IMR-90 (cell line): Measurements from ENCODE around the gene ATP6AP1. TPM values are rescaled to one million over a fixed set of nuclear protein-coding genes. Genes with fewer than 3 reads are reported as not detected.

ENCODE experiments used
- ATAC-seq: fragments of 200-7000 bp; cut with Tn5 transposase; 2 replicates; pipeline ENCODE4 v1.9.1; 2020; ENCODE audit warnings: low read depth, mild to moderate bottlenecking, moderate library complexity
- BruUV-seq: library from RNA; stranded (reverse); fragments of 400-500 nt; replicated peaks from 2 replicates; lab custom pipeline; 2021; lab: Mats Ljungman, UMichigan
- CTCF ChIA-PET: fragments of 300-600 bp; formaldehyde crosslinking; extraction: SDS; loops from one replicate; lab custom pipeline; 2021; ENCODE audit warnings: antibody characterized with exemption; lab: Yijun Ruan, JAX
- POLR2A ChIA-PET: fragments of 300-600 bp; sonication (Branson Sonifier 250); formaldehyde crosslinking; loops from one replicate; lab custom pipeline; 2022; ENCODE audit warnings: antibody characterized with exemption; ENCODE audit not compliant: unreplicated experiment; lab: Charles Lee
- DNase-seq: peaks from one replicate; pipeline ENCODE4 v3.0.0; 2013
- H2AFZ ChIP-seq: replicated peaks from 2 replicates; pipeline ENCODE3; 2013; ENCODE audit warnings: low read length, mild to moderate bottlenecking; ENCODE audit not compliant: poor library complexity
- H2AK5ac ChIP-seq: 2 replicates; pipeline ENCODE4 v1.6.1; 2013; ENCODE audit warnings: low read depth, low read length, inconsistent platforms
- H2AK9ac ChIP-seq: replicated peaks from 2 replicates; pipeline ENCODE3; 2013; ENCODE audit warnings: mild to moderate bottlenecking, low read depth, low read length, moderate library complexity; ENCODE audit not compliant: poor library complexity
- H2BK120ac ChIP-seq: 2 replicates; pipeline ENCODE4 v1.6.1; 2013; ENCODE audit warnings: low read depth, low read length, inconsistent platforms
- H2BK15ac ChIP-seq: 3 replicates; pipeline ENCODE4 v1.6.1; 2013; ENCODE audit warnings: low read depth, low read length, inconsistent platforms
- H2BK20ac ChIP-seq: 2 replicates; pipeline ENCODE4 v1.6.1; 2013; ENCODE audit warnings: low read depth, mild to moderate bottlenecking, inconsistent platforms, low read length, moderate library complexity
- H2BK5ac ChIP-seq: 2 replicates; pipeline ENCODE4 v1.6.1; 2013; ENCODE audit warnings: mild to moderate bottlenecking, low read depth, low read length, inconsistent platforms; ENCODE audit not compliant: poor library complexity, severe bottlenecking
- H3K14ac ChIP-seq: replicated peaks from 2 replicates; pipeline ENCODE4 v1.6.1; 2013; ENCODE audit warnings: low read depth, low read length, inconsistent platforms
- H3K18ac ChIP-seq: 2 replicates; pipeline ENCODE4 v1.6.1; 2013; ENCODE audit warnings: low read depth, low read length, control low read depth
- H3K23ac ChIP-seq: 2 replicates; pipeline ENCODE4 v1.6.1; 2013; ENCODE audit warnings: low read depth, low read length, inconsistent platforms
- H3K27ac ChIP-seq: 2 replicates; pipeline ENCODE4 v1.5.1; 2013; ENCODE audit warnings: mild to moderate bottlenecking, control low read depth, low read length; ENCODE audit not compliant: insufficient read depth
- H3K27me3 ChIP-seq: 2 replicates; pipeline ENCODE4 v1.6.1; 2013; ENCODE audit warnings: low read length; ENCODE audit not compliant: control insufficient read depth, insufficient read depth
- H3K36me3 ChIP-seq: 2 replicates; pipeline ENCODE4 v1.6.1; 2013; ENCODE audit warnings: low read length, mixed read lengths; ENCODE audit not compliant: control insufficient read depth, insufficient read depth
- H3K4ac ChIP-seq: 2 replicates; pipeline ENCODE4 v1.6.1; 2013; ENCODE audit warnings: low read depth, low read length, inconsistent platforms
- H3K4me1 ChIP-seq: 2 replicates; pipeline ENCODE4 v1.6.1; 2013; ENCODE audit warnings: low read length, mixed read lengths; ENCODE audit not compliant: control insufficient read depth, insufficient read depth
- H3K4me2 ChIP-seq: 2 replicates; pipeline ENCODE4 v1.6.1; 2013; ENCODE audit warnings: low read depth, mild to moderate bottlenecking, control low read depth, low read length, moderate library complexity
- H3K4me3 ChIP-seq: 2 replicates; pipeline ENCODE4 v1.5.1; 2013; ENCODE audit warnings: low read depth, mild to moderate bottlenecking, control low read depth, low read length, moderate library complexity; ENCODE audit not compliant: insufficient read depth
- H3K56ac ChIP-seq: 2 replicates; pipeline ENCODE4 v1.6.1; 2013; ENCODE audit warnings: low read length, inconsistent platforms; ENCODE audit not compliant: insufficient read depth; ENCODE audit errors: extremely low read depth
- H3K79me1 ChIP-seq, 2 experiments: 2 replicates each; pipeline ENCODE4 v1.6.1; 2013; ENCODE audit warnings: low read length in 2 of 2, inconsistent platforms in 1 of 2, low read depth in 1 of 2
- H3K9ac ChIP-seq: 2 replicates; pipeline ENCODE4 v1.6.1; 2013; ENCODE audit warnings: low read depth, low read length, control low read depth
- H3K9me1 ChIP-seq: 2 replicates; pipeline ENCODE4 v1.6.1; 2013; ENCODE audit warnings: low read length, inconsistent platforms; ENCODE audit not compliant: insufficient read depth
- H3K9me3 ChIP-seq: 2 replicates; pipeline ENCODE4 v1.6.1; 2013; ENCODE audit warnings: low read length; ENCODE audit not compliant: control insufficient read depth, insufficient read depth
- H4K20me1 ChIP-seq: 2 replicates; pipeline ENCODE4 v1.6.1; 2013; ENCODE audit warnings: low read length, inconsistent platforms; ENCODE audit not compliant: insufficient read depth
- H4K5ac ChIP-seq: 2 replicates; pipeline ENCODE4 v1.6.1; 2013; ENCODE audit warnings: mild to moderate bottlenecking, low read depth, low read length, control low read depth
- H4K8ac ChIP-seq, 2 experiments: 2 replicates each; pipeline ENCODE4 v1.6.1; 2013; ENCODE audit warnings: low read depth in 2 of 2, low read length in 2 of 2, control low read depth in 1 of 2, inconsistent platforms in 1 of 2
- H4K91ac ChIP-seq: 2 replicates; pipeline ENCODE4 v1.6.1; 2013; ENCODE audit warnings: low read depth, low read length, inconsistent platforms; ENCODE audit not compliant: insufficient read depth
- CHD1 ChIP-seq: IDR thresholded peaks from 2 replicates; pipeline ENCODE4 v1.6.1; 2012; ENCODE audit warnings: low read depth, low read length, improper control_type of control experiment
- MAFK ChIP-seq: IDR thresholded peaks from 2 replicates; pipeline ENCODE4 v1.6.1; 2012; ENCODE audit warnings: low read depth, low read length, improper control_type of control experiment
- SMC3 ChIP-seq: fragments of 150-350 bp; IDR thresholded peaks from 2 replicates; pipeline ENCODE4 v1.6.1; 2016; ENCODE audit warnings: low read depth, mild to moderate bottlenecking, antibody characterized with exemption, low read length, moderate library complexity
- WGBS, 2 experiments: methylation state at CpG; one replicate each; pipeline versions ENCODE4 v1.1.5 to v1.1.7; 2013; ENCODE audit warnings: missing lambda C conversion rate in 2 of 2; ENCODE audit not compliant: insufficient read length in 1 of 2; ENCODE audit errors: extremely low coverage in 2 of 2; 5-methylcytosine and 5-hydroxymethylcytosine counted together
- dilution Hi-C: fragments of 300-500 bp; cut with HindIII; formaldehyde crosslinking; loops from one replicate; pipeline ENCODE4 v1.14.3; 2018; ENCODE audit warnings: low sequenced_read_pairs; ENCODE audit not compliant: unreplicated experiment
- in situ Hi-C: fragments of 300-500 bp; cut with MboI; formaldehyde crosslinking; loops from 3 replicates; pipeline ENCODE4 v1.14.3; 2019; ENCODE audit warnings: low sequenced_read_pairs, inconsistent platforms, mixed read lengths
- intact Hi-C: fragments of 100-400 bp; cut with micrococcal nuclease; formaldehyde crosslinking; loops from 2 replicates; pipeline ENCODE4 v1.10.0; 2022
- polyA plus RNA-seq, 3 experiments: library from polyadenylated mRNA; depleted of rRNA; stranded (reverse); fragments of >200 nt; gene quantifications; 2 replicates each; pipeline ENCODE4 v1.2.3, GENCODE V29; 2012; ENCODE audit warnings: low replicate concordance in 1 of 3
- total RNA-seq: library from RNA; depleted of rRNA; stranded (reverse); fragments of >200 nt; gene quantifications from 2 replicates; pipeline ENCODE4 v1.2.3, GENCODE V29; 2012
- TF ChIP-seq, protein P1 (sequence below): fragments of 150-350 bp; IDR thresholded peaks from 2 replicates; pipeline ENCODE4 v1.6.1; 2016; ENCODE audit warnings: low read depth, mild to moderate bottlenecking, low read length, moderate library complexity, borderline replicate concordance

The ATP6AP1 gene
- total and polyA plus RNA-seq, 2 of the 4 experiments (the other 2 are of a cell fraction) = 13.8 to 96.7 TPM

DNA sequence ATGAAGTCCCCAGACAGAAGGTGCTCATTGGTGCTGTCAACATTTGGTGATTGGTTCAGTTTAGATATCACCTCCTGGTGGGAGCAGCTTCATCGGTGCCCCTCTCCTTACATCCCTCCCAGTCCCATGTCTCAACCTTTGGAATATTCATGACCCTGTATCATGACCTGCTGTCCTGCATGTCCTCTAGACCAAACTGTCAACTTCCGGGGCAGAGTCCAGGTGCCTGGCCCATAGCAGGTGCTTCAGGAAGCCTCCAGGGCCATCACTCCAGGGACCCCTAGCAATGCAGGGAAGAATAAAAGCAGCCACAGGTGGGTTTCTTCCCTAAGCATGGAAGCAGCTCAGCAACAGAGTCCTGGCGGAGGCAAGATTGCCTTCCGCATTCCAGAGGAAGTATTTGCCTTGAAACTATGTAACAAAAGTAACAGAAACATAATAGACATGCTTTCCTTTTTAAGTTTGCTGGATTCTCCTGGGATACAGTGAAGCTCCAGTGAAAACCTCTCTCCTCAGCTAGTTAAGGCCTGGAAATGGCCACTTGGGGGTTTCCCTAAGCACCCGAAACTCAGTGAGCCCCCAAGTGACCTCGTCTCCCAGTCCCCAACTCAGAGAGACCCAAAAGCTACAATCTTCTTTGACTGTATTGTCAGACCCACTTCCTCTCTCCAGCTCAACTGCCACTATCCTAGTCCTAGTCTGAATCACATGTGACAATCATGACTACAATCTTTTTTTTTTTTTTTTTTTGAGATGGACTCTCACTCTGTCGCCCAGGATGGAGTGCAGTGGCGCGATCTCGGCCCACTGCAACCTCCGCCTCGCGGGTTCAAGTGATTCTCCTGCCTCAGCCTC lies 1.3 kb upstream of the ATP6AP1 start:
- Histone ChIP-seq H3K9me3 (no peaks in the 10 kb centered on the region), H4K5ac (no peak overlapping the region), H3K27ac (no peak overlapping the region), H2BK15ac (no peak overlapping the region), H2AK9ac (peak overlapping the region; percentile 7), H3K36me3 (peaks cover 6% of the 10 kb centered on the region; the same call in 1 of the 2 replicates), H3K14ac (no peak overlapping the region), H3K9ac (no peak overlapping the region), H3K27me3 (no peaks in the 10 kb centered on the region), H3K79me1 (peaks cover 7 to 22% of the 10 kb centered on the region in 2 experiments), H3K4ac (no peak overlapping the region), H4K8ac (no peak overlapping the region), H4K91ac (no peak overlapping the region), H3K23ac (no peak overlapping the region), H2AFZ (no peak overlapping the region), H3K18ac (no peak overlapping the region), H3K9me1 (peaks cover 3% of the 10 kb centered on the region; the same call in 1 of the 2 replicates), H2BK20ac (no peak overlapping the region), H3K4me3 (no peak overlapping the region), H4K20me1 (peaks cover 7% of the 10 kb centered on the region), H2AK5ac (no peak overlapping the region), H3K4me2 (no peak overlapping the region), H2BK120ac (no peak overlapping the region), H2BK5ac (no peak overlapping the region), H3K4me1 (peaks cover 2% of the 10 kb centered on the region; the same call in 1 of the 2 replicates), H3K56ac (no peak overlapping the region)
- DNase-seq (no peak), ATAC-seq (no peak)
- POLR2A ChIA-PET = interaction anchor here (0.6 kb wide), 1 partner anchor 452 kb away, joined by 11 read pairs; no protein-coding TSS in a partner anchor
- intact Hi-C loops = no loop called here
- CTCF ChIA-PET = interaction anchor here (0.6 kb wide), 1 partner anchor 63 kb away, joined by 4 read pairs; the partner anchor contains the start of gene SLC10A3
- no TSS peak for BruUV-seq
- TF ChIP-seq SMC3 (no peak), MAFK (no peak), CHD1 (no peak)
- TF ChIP-seq, protein P1, sequence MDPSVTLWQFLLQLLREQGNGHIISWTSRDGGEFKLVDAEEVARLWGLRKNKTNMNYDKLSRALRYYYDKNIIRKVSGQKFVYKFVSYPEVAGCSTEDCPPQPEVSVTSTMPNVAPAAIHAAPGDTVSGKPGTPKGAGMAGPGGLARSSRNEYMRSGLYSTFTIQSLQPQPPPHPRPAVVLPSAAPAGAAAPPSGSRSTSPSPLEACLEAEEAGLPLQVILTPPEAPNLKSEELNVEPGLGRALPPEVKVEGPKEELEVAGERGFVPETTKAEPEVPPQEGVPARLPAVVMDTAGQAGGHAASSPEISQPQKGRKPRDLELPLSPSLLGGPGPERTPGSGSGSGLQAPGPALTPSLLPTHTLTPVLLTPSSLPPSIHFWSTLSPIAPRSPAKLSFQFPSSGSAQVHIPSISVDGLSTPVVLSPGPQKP = no peak
- 67% methylated on average over 1 of the region's 13 CpGs; no CpG with 5 or more reads in 1 of the 2 experiments for WGBS, 2 experiments
- dilution Hi-C loops = no loop called here
- in situ Hi-C loops = no loop called here
